ENCODE data around the gene JPT1. TPM values are rescaled to one million over a fixed set of nuclear protein-coding genes. Genes with fewer than 3 reads are reported as not detected.

Gene JPT1
- polyA plus RNA-seq, 1 of the 3 experiments (the other 2 are of a cell fraction) = 490 TPM

DNA sequence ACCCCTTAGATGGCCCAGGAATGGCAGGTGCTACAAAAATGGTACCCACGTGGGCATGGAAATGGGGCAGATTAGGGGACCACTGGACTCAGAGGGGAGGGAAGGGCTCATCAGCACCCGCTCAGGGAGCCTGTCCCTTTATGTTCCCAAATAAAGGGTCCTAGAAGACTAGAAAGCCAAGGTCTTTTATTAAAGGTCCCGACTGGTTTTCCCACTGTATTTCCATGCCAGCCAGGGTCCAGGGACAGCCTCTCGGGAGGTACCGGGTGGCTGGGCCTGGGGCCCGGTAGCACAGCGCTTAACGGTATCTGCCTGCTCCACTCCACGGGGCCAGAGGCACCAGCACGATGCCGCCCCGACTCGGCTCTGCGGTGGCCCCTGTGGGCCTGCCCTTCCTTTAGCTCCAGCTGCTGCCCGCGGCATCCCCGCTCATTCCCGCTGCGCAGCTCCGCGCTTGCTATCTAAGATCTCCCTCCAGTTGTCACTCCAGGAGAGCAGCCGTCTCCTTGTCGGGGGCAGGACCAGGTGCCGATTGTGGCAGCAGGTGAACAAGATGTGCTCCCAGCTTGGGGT is 24.2 kb downstream of the JPT1 start:
- Histone ChIP-seq H3K9me2 (no peaks in the 10 kb centered on the region), H3F3A (replicated peaks; ENCODE audit: insufficient read depth) (peaks cover 31% of the 10 kb centered on the region), H3K79me2 (ENCODE audit: insufficient read depth) (peaks cover 25% of the 10 kb centered on the region; the same call in 1 of the 2 replicates), H2AFZ (ENCODE audit: low read depth) (no peak overlapping the region), H3K9ac (peak overlapping the region; percentile 90; the same call in 1 of the 2 replicates), H4K20me1 (ENCODE audit: insufficient read depth) (peaks cover 9% of the 10 kb centered on the region; the same call in 1 of the 2 replicates), H3K4me1 (ENCODE audit: control insufficient read depth in 1 of 2, insufficient read depth in 2 of 2, low read depth in 1 of 2, low read length in 1 of 2) (peaks cover 5 to 19% of the 10 kb centered on the region in 2 experiments; a peak in 2 of 4 replicates), H3K27me3 (ENCODE audit: insufficient read depth) (no peaks in the 10 kb centered on the region), H3K36me3 (replicated peaks in 1 of 2; ENCODE audit: control insufficient read depth in 1 of 2, insufficient read depth in 2 of 2, low read length in 1 of 2) (peaks cover 10 to 21% of the 10 kb centered on the region in 2 experiments), H3K4me2 (peak overlapping the region; percentile 96), H3K27ac (ENCODE audit: low read depth in 2 of 2, low read length in 1 of 2) (peak overlapping the region; percentile 78 to 90; a peak in 2 of 4 replicates), H3K9me3 (no peaks in the 10 kb centered on the region), H3K4me3 (ENCODE audit: low read depth in 2 of 2, low read length in 1 of 2) (peak overlapping the region; percentile 64 to 88)
- TF ChIP-seq POLR2AphosphoS5 (IDR thresholded peaks at IDR 0.05; ENCODE audit: low read depth, low read length) = no peak
- TF ChIP-seq TEAD4 (IDR thresholded peaks at IDR 0.05; ENCODE audit: borderline replicate concordance, insufficient read depth) = no peak
- no peak for TF ChIP-seq FOSL2 (IDR thresholded peaks at IDR 0.05; ENCODE audit: borderline replicate concordance, low read depth)
- no peak for TF ChIP-seq EZH2phosphoT487 (IDR thresholded peaks at IDR 0.05; ENCODE audit: borderline replicate concordance, low read depth)
- 0 out of 2 replicates have a peak, but pooled peaks have one; percentile 5 for TF ChIP-seq ELF1 (IDR thresholded peaks at IDR 0.05)
- TF ChIP-seq GATA2 (CRISPR knock-in tag; IDR thresholded peaks at IDR 0.05) = peak; percentile 53
- TF ChIP-seq JUND (IDR thresholded peaks at IDR 0.05) = no peak
- no peak for TF ChIP-seq RFX5 (IDR thresholded peaks at IDR 0.05; ENCODE audit: low read length)
- no peak for TF ChIP-seq GABPA (IDR thresholded peaks at IDR 0.05; ENCODE audit: low read depth)
- TF ChIP-seq SMC3 (IDR thresholded peaks at IDR 0.05; ENCODE audit: low read depth, low read length) = no peak
- TF ChIP-seq FOXJ3 (CRISPR knock-in tag; IDR thresholded peaks at IDR 0.05) = no peak
- 55% methylated on average over 24 of the region's 24 CpGs for WGBS (ENCODE audit: low lambda C conversion rate)
- ChIA-PET CTCF (interaction anchor here (0.6 to 19.6 kb wide), 35 partner anchors 8 to 619 kb away, joined by 3 to 422 read pairs (median 7); partner anchors contain the start of genes ARMC7, ATP5PD, GGA3 and HID1), POLR2A (interaction anchor here (1.0 to 2.4 kb wide), 7 partner anchors 16 to 169 kb away, joined by 3 to 22 read pairs (median 8); partner anchors contain the start of genes ARMC7, HID1, MIF4GD and NUP85)
- peak; percentile 59 for DNase-seq

DNA sequence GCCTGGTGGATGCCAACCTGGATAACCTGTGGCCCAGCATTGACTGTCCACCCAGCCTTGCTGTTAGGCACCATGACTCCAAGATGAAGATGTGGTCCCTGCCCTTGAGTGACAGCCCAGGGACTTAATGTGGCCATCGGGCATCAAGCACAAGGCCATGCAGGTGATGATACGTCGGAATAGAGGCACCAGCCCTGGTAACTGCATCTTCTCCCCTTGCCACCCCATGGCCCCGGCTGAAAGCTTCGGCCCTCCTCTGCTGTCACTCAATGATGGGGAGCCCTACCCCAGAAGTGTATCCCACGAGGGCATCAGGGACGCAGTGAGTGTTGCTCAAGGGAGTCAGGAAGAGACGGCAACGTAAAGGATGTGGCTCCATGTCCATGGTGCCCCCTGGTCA is 24.7 kb downstream of the JPT1 start:
- peaks cover 5 to 19% of the 10 kb centered on the region in 2 experiments; a peak in 2 of 4 replicates for H3K4me1 ChIP-seq (ENCODE audit: control insufficient read depth in 1 of 2, insufficient read depth in 2 of 2, low read depth in 1 of 2, low read length in 1 of 2)
- H3K4me2 ChIP-seq = peak overlapping the region; percentile 96; the same call in 1 of the 2 replicates
- no peak for DNase-seq
- ChIA-PET CTCF (interaction anchor here (0.8 to 19.6 kb wide), 16 partner anchors 8 to 206 kb away, joined by 3 to 422 read pairs (median 13); partner anchors contain the start of genes ARMC7, ATP5PD, KCTD2 and MRPL58), POLR2A (interaction anchor here (1.0 to 2.4 kb wide), 3 partner anchors 15 to 24 kb away, joined by 3 to 22 read pairs (median 8); partner anchors contain the start of gene ARMC7)
- H3K36me3 ChIP-seq (replicated peaks in 1 of 2; ENCODE audit: control insufficient read depth in 1 of 2, insufficient read depth in 2 of 2, low read length in 1 of 2) = peaks cover 7 to 17% of the 10 kb centered on the region in 2 experiments
- TF ChIP-seq RFX5 (IDR thresholded peaks at IDR 0.05; ENCODE audit: low read length) = no peak
- TF ChIP-seq ELF1 (IDR thresholded peaks at IDR 0.05) = no peak
- no peak for TF ChIP-seq CHD2 (IDR thresholded peaks at IDR 0.05; ENCODE audit: low read length, partially characterized antibody)
- no peak for TF ChIP-seq SMC3 (IDR thresholded peaks at IDR 0.05; ENCODE audit: low read depth, low read length)
- TF ChIP-seq JUND (IDR thresholded peaks at IDR 0.05) = no peak
- no peak for TF ChIP-seq MXI1 (IDR thresholded peaks at IDR 0.05; ENCODE audit: low read depth, low read length)
- no peak for TF ChIP-seq NFIC (IDR thresholded peaks at IDR 0.05; ENCODE audit: borderline replicate concordance)
- no peak for TF ChIP-seq GATA2 (CRISPR knock-in tag; IDR thresholded peaks at IDR 0.05)
- no peak for TF ChIP-seq POLR2AphosphoS5 (IDR thresholded peaks at IDR 0.05; ENCODE audit: low read depth, low read length)
- TF ChIP-seq TEAD4 (IDR thresholded peaks at IDR 0.05; ENCODE audit: borderline replicate concordance, insufficient read depth) = no peak
- TF ChIP-seq FOXM1 (IDR thresholded peaks at IDR 0.05; ENCODE audit: low read depth) = no peak
- no peak for TF ChIP-seq MEF2A (IDR thresholded peaks at IDR 0.05; ENCODE audit: borderline replicate concordance, low read depth)
- no peak for TF ChIP-seq FOSL2 (IDR thresholded peaks at IDR 0.05; ENCODE audit: borderline replicate concordance, low read depth)
- TF ChIP-seq NRF1 (IDR thresholded peaks at IDR 0.05; ENCODE audit: low read depth, low read length) = no peak
- peaks cover 25% of the 10 kb centered on the region for H3F3A ChIP-seq (replicated peaks; ENCODE audit: insufficient read depth)
- H3K27me3 ChIP-seq (ENCODE audit: insufficient read depth) = no peaks in the 10 kb centered on the region
- H3K9me2 ChIP-seq = no peaks in the 10 kb centered on the region
- no peak overlapping the region for H3K27ac ChIP-seq (ENCODE audit: low read depth in 2 of 2, low read length in 1 of 2)
- H4K20me1 ChIP-seq (ENCODE audit: insufficient read depth) = peaks cover 9% of the 10 kb centered on the region; the same call in 1 of the 2 replicates
- no peaks in the 10 kb centered on the region for H3K9me3 ChIP-seq
- no peak overlapping the region for H2AFZ ChIP-seq (ENCODE audit: low read depth)
- H3K79me2 ChIP-seq (ENCODE audit: insufficient read depth) = peaks cover 25% of the 10 kb centered on the region; the same call in 1 of the 2 replicates
- H3K9ac ChIP-seq = no peak overlapping the region
- no peak overlapping the region for H3K4me3 ChIP-seq (ENCODE audit: low read depth in 2 of 2, low read length in 1 of 2)
- WGBS (ENCODE audit: low lambda C conversion rate) = 90% methylated on average over 9 of the region's 9 CpGs
